SHP77 (cell line): ENCODE data around the gene TRA2B.

Source experiments
- DNase-seq, 2 experiments: peaks; one replicate each; lab custom pipeline; 2025; lab: John Stamatoyannopoulos, UW

Gene TRA2B

GRCh38 chr3:185937689-185938374 lies at the start of gene TRA2B:
TSS of gene TRA2B (minus strand) at chr3:185938014. CDS start at chr3:185937860, 154 bp downstream.
- DNase-seq: peak; percentile 91 to 96

- DNase-seq: peak; percentile 39 to 56
These were observed 48.5 kb upstream of the TRA2B start for GRCh38 chr3:185986198-185986777.

DNA sequence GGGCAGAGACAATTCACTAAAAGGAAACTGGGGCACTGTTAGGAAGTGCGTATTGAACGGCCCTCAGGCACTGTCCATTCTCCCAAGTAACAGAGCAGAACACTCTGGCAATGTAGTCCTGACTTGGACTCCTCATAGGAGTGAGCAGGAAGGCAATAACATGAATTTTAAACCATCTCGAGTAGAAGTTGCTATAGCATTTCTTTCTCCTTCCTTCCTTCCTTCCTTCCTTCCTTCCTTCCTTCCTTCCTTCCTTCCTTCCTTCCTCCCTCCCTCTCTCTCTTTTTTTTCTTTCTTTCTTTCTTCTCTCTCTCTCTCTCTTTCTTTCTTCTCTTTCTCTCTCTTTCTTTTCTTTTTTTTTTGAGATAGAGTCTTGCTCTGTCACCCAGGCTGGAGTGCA lies 46.4 kb upstream of the TRA2B start:
- no peak for DNase-seq

- peak; percentile 56 to 57 for DNase-seq
These were observed 45.8 kb upstream of the TRA2B start for GRCh38 chr3:185983495-185984141.

- no peak for DNase-seq
These were observed 44.8 kb upstream of the TRA2B start for GRCh38 chr3:185982632-185983031.

- no peak for DNase-seq
These were observed 43.8 kb upstream of the TRA2B start for GRCh38 chr3:185981621-185982020.

GRCh38 chr3:185979721-185980121 lies 41.9 kb upstream of the TRA2B start:
- DNase-seq: no peak

DNA sequence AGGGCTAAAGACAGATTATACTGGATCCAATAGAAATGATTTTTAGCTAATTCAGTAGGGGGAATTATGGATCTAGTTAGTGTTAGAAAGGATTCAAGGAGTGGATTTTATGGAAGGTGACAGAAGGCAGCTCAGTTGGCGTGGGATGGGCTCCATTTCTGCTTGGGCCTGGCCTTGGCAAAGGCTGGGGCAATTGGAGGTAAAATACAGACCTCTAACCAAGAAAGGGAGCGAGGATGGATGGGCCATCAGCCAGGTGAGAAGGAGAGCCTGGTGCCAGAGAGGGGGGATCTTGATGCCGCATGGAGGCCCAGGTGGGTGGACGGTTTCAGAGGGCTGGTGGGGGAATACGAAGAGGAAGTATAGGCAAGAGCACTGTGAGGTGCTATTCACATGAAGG lies 40.7 kb upstream of the TRA2B start:
- no peak for DNase-seq

GRCh38 chr3:185977679-185978040 lies 39.8 kb upstream of the TRA2B start:
- DNase-seq: no peak

- peak; percentile 32 to 53 for DNase-seq
These were observed 39.3 kb upstream of the TRA2B start for GRCh38 chr3:185976977-185977678.

DNA sequence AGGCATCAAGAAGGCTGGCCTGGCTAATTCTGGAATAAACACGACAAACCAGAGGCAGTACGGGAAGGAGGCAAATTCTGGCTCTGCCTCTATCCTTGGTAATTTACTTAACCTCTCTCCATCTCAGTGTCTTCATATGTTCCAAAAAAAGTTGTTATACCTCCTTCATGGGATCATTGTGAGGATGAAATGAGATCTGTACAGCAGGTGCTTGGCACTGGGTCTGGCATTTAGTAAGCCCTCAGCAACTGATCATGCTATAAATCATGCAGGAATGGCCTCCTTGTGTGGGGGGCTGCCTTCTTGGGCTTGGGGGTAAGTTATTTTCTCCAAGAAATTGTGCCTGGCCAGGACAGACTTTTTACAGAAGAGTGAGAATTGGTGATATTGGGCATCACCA lies 38.3 kb upstream of the TRA2B start:
- DNase-seq: no peak

DNA sequence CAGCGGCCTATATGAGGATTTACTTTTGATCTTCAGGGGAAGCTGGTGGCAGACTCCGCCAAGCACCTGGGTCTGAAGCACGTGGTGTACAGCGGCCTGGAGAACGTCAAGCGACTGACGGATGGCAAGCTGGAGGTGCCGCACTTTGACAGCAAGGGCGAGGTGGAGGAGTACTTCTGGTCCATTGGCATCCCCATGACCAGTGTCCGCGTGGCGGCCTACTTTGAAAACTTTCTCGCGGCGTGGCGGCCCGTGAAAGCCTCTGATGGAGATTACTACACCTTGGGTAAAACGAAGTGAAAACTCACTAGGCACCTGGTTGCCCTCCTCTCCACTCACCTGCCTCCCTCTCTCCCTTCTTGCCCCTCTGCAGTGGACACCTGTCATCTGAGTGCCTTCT lies 33.8 kb upstream of the TRA2B start:
- no peak for DNase-seq

DNA sequence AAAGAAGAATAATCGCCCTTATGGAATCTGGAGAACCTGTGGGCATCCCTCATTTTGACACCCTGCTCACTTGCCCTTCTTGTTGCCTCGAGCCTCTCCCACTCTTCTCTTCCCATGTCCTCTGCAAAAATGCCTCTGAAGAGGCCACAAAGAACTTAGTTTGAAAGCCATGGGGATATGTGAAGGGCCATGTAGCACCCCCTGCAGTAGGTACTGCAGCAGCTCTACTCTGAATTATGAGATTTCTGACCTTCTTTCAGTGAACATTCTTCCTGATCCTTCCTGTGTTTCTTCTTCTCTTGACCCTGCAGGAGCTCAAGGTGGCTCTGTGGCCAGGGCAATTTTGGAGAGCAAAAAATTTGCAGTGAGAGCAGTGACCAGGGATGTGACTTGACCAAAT lies 30.4 kb upstream of the TRA2B start:
- DNase-seq: no peak

DNA sequence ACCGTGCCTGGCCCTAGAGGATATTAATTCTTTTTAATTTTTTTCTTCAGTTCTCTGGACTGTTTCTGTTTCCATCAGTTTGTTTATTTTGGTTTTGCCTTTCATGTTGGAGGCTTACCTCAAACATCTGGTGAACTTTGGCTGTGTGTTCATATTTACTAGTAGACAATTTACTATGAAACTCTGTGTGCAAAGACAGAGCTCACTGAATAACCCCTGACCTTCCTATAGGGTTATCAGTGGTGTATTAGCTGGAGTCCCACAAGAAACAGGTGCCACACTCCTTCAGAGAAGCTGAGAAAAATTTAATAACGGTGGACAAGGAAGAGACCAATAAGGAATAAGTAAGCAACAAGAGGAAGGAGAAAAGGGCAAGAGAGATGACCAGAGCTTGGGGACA lies 28.8 kb upstream of the TRA2B start:
- DNase-seq: no peak

GRCh38 chr3:185965496-185965895 lies 27.7 kb upstream of the TRA2B start:
- DNase-seq: no peak

DNA sequence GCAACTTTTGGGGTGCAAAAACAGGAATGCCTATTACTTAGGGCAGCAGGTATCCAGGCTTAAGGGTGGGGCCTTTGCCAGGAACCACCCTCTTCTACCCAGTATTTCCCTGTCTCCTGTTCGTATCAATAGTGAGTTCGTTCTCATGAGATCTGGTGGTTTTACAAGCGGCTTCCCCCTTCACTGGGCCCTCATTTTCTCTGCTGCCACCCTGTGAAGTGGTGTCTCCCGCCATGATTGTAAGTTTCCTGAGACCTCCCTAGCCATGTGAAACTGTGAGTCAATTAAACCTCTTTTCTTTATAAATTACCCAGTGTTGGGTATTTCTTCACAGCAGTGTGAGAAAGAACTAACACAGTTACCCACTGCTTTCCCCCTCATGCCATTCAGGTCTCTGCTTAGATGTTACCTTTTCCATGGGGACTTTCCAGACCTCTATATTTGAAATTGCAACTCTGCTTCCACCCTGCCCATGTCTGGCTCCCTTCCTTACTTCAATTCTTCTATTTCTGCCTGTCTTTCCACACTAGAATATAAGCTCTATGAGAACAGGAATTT lies 23.9 kb upstream of the TRA2B start:
- no peak for DNase-seq

GRCh38 chr3:185960522-185961288 lies 22.9 kb upstream of the TRA2B start:
- DNase-seq: no peak

DNA sequence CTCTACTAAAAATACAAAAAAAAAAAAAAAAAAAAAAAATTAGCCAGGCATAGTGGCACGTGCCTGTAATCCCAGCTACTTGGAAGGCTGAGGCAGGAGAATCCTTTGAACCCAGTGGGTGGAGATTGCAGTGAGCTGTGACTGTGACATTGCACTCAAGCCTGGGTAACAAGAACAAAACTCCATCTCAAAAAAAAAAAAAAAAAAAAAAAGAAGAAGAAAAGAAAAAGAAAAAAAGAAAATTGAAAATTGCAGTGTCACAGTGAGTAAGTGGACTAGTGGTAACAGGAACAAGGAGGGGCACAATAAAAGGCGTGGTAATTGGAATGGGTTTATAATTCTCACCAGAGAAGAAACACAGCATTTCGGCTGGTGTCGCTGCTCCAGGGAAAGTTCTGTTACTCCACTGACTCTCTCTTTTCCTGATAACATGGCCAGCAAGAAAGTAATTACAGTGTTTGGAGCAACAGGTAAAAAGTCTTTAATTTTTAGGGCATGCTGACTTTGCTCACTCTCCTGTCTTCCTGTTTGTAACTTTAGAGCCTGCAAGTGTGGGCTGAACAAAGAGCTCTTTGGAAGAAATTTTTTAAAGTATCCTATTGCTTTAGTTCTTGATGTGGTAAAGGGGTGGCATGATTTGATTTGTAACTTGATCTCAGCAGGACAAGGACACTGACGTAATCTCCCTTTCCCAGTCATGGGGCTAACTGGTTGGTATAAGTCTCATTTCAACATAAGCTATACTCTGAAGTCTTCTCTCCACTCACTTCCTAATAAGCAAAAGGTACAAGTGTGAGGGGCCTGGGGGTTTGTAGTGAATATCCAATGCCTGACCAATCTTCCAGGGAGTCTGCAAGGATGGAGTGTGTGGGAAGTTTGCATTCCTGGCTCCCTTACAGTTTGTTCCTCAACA lies 22.1 kb upstream of the TRA2B start:
- DNase-seq: peak in 1 of 2 experiments; percentile 30

DNA sequence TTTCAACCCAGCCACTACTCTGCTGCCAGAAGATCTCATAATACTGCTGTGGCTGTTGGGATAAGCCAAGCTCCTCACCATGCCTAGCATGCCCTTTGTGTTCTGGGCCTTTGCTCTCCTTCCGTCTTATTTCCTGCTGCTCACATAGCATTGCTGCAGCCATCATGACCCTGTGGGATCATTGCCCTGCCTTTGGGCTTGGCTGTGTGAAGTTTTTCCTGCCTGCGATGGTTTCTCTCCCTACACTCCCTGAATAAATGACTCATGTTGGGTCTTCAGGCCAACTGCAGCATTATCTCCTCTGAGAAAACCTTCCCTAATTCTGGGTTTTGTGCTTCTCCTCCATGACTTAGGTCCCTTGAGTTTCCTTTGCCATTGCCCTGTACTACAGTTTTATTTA lies 20.8 kb upstream of the TRA2B start:
- no peak for DNase-seq

GRCh38 chr3:185956244-185956643 lies 18.4 kb upstream of the TRA2B start:
- DNase-seq: no peak

DNA sequence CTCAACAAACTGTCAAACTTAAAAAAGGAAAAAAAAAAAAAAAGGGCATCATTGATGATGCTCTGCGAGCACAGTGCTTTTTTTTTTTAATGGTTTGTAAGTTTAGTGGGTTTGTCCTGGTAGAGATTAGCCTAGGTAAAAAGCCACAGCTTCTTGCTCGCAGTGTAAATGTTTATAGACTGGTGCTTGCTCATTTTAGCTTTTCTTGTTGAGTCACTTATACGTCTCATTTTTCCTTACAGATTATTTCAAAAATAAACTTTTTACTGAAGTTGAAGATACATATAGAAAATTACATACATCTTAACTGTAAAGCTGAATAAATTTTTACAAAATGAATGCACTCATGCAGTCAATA lies 16.5 kb upstream of the TRA2B start:
- no peak for DNase-seq
